Measurements from ENCODE around the gene PRRT4. TPM values are rescaled to one million over a fixed set of nuclear protein-coding genes. Genes with fewer than 3 reads are reported as not detected.

Gene PRRT4
- total RNA-seq, 2 experiments from 2014 or later = 0.18 to 0.27 TPM

DNA sequence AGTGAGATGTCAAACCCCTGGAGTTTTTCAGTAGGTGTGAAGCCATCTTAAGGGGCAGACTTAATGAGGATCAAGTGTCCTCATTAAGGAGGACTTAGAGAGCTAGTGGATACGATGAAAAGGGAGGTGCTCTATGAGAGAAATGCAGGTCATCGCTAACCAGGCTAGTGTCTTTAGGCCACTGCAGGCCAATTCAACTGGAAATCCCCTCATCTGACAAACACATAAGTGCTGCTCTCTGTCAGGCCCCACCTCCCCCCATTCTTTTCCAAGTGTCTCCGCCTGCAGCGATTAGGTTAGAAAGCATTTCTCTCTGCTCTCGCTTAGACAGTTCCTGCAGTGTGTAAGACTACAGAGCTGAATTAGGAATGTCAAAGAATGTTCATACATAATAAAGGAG, 51.5 kb downstream of the PRRT4 start:
- DNase-seq = no peak
- Mint-ChIP-seq H3K9me3 (no peaks in the 10 kb centered on the region), H3K27ac (no peak overlapping the region), H3K4me1 (no peaks in the 10 kb centered on the region), H3K27me3 (no peaks in the 10 kb centered on the region), H3K36me3 (peaks cover 17% of the 10 kb centered on the region), H3K4me3 (no peak overlapping the region)

- Mint-ChIP-seq H3K36me3 (peaks cover 15% of the 10 kb centered on the region), H3K27ac (no peak overlapping the region), H3K4me1 (no peaks in the 10 kb centered on the region), H3K4me3 (no peak overlapping the region), H3K9me3 (no peaks in the 10 kb centered on the region), H3K27me3 (no peaks in the 10 kb centered on the region)
- DNase-seq = no peak
These were observed 52.4 kb downstream of the PRRT4 start for GRCh38 chr7:128309124-128309523.

- Mint-ChIP-seq H3K4me3 (no peak overlapping the region), H3K4me1 (no peaks in the 10 kb centered on the region), H3K27me3 (no peaks in the 10 kb centered on the region), H3K27ac (no peak overlapping the region), H3K9me3 (no peaks in the 10 kb centered on the region), H3K36me3 (peaks cover 12% of the 10 kb centered on the region)
- no peak for DNase-seq
These were observed 54.4 kb downstream of the PRRT4 start for GRCh38 chr7:128307061-128307460.

DNA sequence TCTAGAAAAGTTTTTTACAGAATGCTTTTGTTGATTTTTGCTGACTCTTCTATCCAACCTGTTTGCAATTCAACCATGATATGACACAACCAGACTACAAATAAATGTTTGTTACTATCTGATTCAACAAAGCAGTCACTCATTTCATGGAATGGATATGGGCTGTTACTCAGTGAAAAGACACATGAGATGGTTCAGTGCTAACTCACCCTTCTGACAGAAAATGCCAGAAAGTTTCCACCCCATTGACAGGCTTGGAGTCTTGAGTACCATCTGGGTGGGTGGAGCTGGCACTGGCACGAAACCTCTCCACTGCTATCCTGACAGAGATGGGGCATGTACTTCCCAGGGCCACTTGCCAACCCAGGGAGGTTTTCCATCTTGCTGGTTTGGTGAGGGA, 57.3 kb downstream of the PRRT4 start:
- no peaks in the 10 kb centered on the region for H3K9me3 Mint-ChIP-seq
- no peaks in the 10 kb centered on the region for H3K27me3 Mint-ChIP-seq
- no peak overlapping the region for H3K27ac Mint-ChIP-seq
- H3K36me3 Mint-ChIP-seq = peaks cover 10% of the 10 kb centered on the region
- no peaks in the 10 kb centered on the region for H3K4me1 Mint-ChIP-seq
- no peak overlapping the region for H3K4me3 Mint-ChIP-seq
- DNase-seq = no peak

- Mint-ChIP-seq H3K4me3 (no peak overlapping the region), H3K27me3 (no peaks in the 10 kb centered on the region), H3K36me3 (peaks cover 10% of the 10 kb centered on the region), H3K9me3 (no peaks in the 10 kb centered on the region), H3K27ac (no peak overlapping the region), H3K4me1 (no peaks in the 10 kb centered on the region)
- DNase-seq = no peak
These were observed 57.8 kb downstream of the PRRT4 start for GRCh38 chr7:128303643-128304042.

- Mint-ChIP-seq H3K9me3 (no peaks in the 10 kb centered on the region), H3K27ac (no peak overlapping the region), H3K4me3 (no peak overlapping the region), H3K4me1 (no peaks in the 10 kb centered on the region), H3K27me3 (no peaks in the 10 kb centered on the region), H3K36me3 (peaks cover 9% of the 10 kb centered on the region)
- DNase-seq = no peak
These were observed 58.4 kb downstream of the PRRT4 start for GRCh38 chr7:128303133-128303532.

- no peak for DNase-seq
- H3K9me3 Mint-ChIP-seq = no peaks in the 10 kb centered on the region
- peaks cover 10% of the 10 kb centered on the region for H3K36me3 Mint-ChIP-seq
- H3K4me1 Mint-ChIP-seq = no peaks in the 10 kb centered on the region
- no peaks in the 10 kb centered on the region for H3K27me3 Mint-ChIP-seq
- H3K27ac Mint-ChIP-seq = no peak overlapping the region
- no peak overlapping the region for H3K4me3 Mint-ChIP-seq
These were observed 59.4 kb downstream of the PRRT4 start for GRCh38 chr7:128302139-128302538.

Other genes with a start within 250 kb of the PRRT4 start
- not detected for gene LEP, start 120.4 kb downstream of the PRRT4 start, total RNA-seq
- 10 to 100 TPM; 80.2 to 81.8 TPM for gene RBM28, start 17.8 kb downstream of the PRRT4 start, total RNA-seq
- gene IMPDH1, start 48.3 kb upstream of the PRRT4 start, total RNA-seq = 10 to 100 TPM; 71.0 to 73.9 TPM
- 10 to 100 TPM; 72.3 to 72.8 TPM for gene HILPDA, start 94.2 kb upstream of the PRRT4 start, total RNA-seq
- gene METTL2B, start 115.1 kb upstream of the PRRT4 start, total RNA-seq = 10 to 100 TPM; 57.3 to 59.8 TPM